Endodermal cell (in vitro differentiated cells): Measurements from ENCODE around the gene DPP10. TPM values are rescaled to one million over a fixed set of nuclear protein-coding genes. Genes with fewer than 3 reads are reported as not detected.

ENCODE experiments used
- DNase-seq: peaks from one replicate; pipeline ENCODE4 v3.0.0-alpha.2; 2017
- H3K27ac ChIP-seq: 2 replicates; pipeline ENCODE4 v1.5.1; 2013; ENCODE audit warnings: mild to moderate bottlenecking, low read depth, low read length, moderate library complexity
- H3K27me3 ChIP-seq: 2 replicates; pipeline ENCODE4 v1.6.1; 2013; ENCODE audit warnings: mild to moderate bottlenecking, low read length, moderate library complexity; ENCODE audit not compliant: insufficient read depth, control insufficient read depth, poor library complexity, severe bottlenecking
- H3K36me3 ChIP-seq: 2 replicates; pipeline ENCODE4 v1.7.0; 2013; ENCODE audit warnings: mild to moderate bottlenecking, low read length, moderate library complexity; ENCODE audit not compliant: control insufficient read depth, insufficient read depth
- H3K4me1 ChIP-seq: one replicate; pipeline ENCODE4 v1.7.0; 2013; ENCODE audit warnings: low read length; ENCODE audit not compliant: control insufficient read depth, insufficient read depth
- H3K4me3 ChIP-seq: 2 replicates; pipeline ENCODE4 v1.5.1; 2013; ENCODE audit warnings: mild to moderate bottlenecking, low read length, moderate library complexity
- H3K9ac ChIP-seq: 2 replicates; pipeline ENCODE4 v1.6.1; 2013; ENCODE audit warnings: mild to moderate bottlenecking, low read length, moderate library complexity; ENCODE audit not compliant: poor library complexity, severe bottlenecking; ENCODE audit errors: extremely low read depth
- H3K9me3 ChIP-seq: 2 replicates; pipeline ENCODE4 v1.6.1; 2013; ENCODE audit warnings: mild to moderate bottlenecking, low read length, moderate library complexity; ENCODE audit not compliant: control insufficient read depth
- H3K27ac Mint-ChIP-seq: 2 replicates; pipeline ENCODE4 v1.8.0; 2020; ENCODE audit warnings: mixed read lengths
- H3K27me3 Mint-ChIP-seq: 2 replicates; pipeline ENCODE4 v1.8.0; 2021; ENCODE audit warnings: mild to moderate bottlenecking, mixed read lengths; ENCODE audit not compliant: insufficient read depth
- H3K36me3 Mint-ChIP-seq: 2 replicates; pipeline ENCODE4 v1.8.0; 2020; ENCODE audit warnings: low read depth, mixed read lengths
- H3K4me1 Mint-ChIP-seq: 2 replicates; pipeline ENCODE4 v1.8.0; 2020; ENCODE audit warnings: mixed read lengths
- H3K4me3 Mint-ChIP-seq: 2 replicates; pipeline ENCODE4 v1.8.0; 2020; ENCODE audit warnings: mild to moderate bottlenecking, moderate library complexity, mixed read lengths
- H3K9me3 Mint-ChIP-seq: 2 replicates; pipeline ENCODE4 v1.8.0; 2020; ENCODE audit warnings: mild to moderate bottlenecking, mixed read lengths
- WGBS, 2 experiments: methylation state at CpG; one replicate each; pipeline versions ENCODE4 v1.1.5 to v1.1.7; 2013; ENCODE audit warnings: missing lambda C conversion rate in 2 of 2, mixed read lengths in 1 of 2; ENCODE audit not compliant: insufficient coverage in 1 of 2, insufficient read length in 1 of 2; 5-methylcytosine and 5-hydroxymethylcytosine counted together
- total RNA-seq, 2 donors: library from RNA; stranded (reverse); fragmentation: NEBNext Ultra II Directional in 1 of 2; extraction: Animal tissue kit (Norgen Biotek cat#: 25700) in 1 of 2; gene quantifications; 2 replicates in 1 of 2; 3 replicates in 1 of 2; pipeline ENCODE4 v1.2.1, GENCODE V29; 2021
- TF ChIP-seq, protein P1 (sequence below): fragments of 200-600 bp; sonication (generic); conservative IDR thresholded peaks from 2 replicates; pipeline ENCODE4 v1.5.0; 2021; ENCODE audit warnings: antibody characterized with exemption, mild to moderate bottlenecking

Gene DPP10
- total RNA-seq, 2 donors from 2014 or later: 8.2 to 19.2 TPM

GRCh38 chr2:114857196-114857595, 414.8 kb downstream of the DPP10 start:
- H3K9me3 Mint-ChIP-seq: no peaks in the 10 kb centered on the region
- H3K9me3 ChIP-seq: no peaks in the 10 kb centered on the region
- no peak overlapping the region for H3K4me3 Mint-ChIP-seq
- TF ChIP-seq, protein P1, sequence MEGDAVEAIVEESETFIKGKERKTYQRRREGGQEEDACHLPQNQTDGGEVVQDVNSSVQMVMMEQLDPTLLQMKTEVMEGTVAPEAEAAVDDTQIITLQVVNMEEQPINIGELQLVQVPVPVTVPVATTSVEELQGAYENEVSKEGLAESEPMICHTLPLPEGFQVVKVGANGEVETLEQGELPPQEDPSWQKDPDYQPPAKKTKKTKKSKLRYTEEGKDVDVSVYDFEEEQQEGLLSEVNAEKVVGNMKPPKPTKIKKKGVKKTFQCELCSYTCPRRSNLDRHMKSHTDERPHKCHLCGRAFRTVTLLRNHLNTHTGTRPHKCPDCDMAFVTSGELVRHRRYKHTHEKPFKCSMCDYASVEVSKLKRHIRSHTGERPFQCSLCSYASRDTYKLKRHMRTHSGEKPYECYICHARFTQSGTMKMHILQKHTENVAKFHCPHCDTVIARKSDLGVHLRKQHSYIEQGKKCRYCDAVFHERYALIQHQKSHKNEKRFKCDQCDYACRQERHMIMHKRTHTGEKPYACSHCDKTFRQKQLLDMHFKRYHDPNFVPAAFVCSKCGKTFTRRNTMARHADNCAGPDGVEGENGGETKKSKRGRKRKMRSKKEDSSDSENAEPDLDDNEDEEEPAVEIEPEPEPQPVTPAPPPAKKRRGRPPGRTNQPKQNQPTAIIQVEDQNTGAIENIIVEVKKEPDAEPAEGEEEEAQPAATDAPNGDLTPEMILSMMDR: no peak
- no peaks in the 10 kb centered on the region for H3K36me3 Mint-ChIP-seq
- no peaks in the 10 kb centered on the region for H3K36me3 ChIP-seq
- peaks cover 2% of the 10 kb centered on the region for H3K4me1 Mint-ChIP-seq
- H3K27me3 Mint-ChIP-seq: no peaks in the 10 kb centered on the region
- H3K27ac Mint-ChIP-seq: no peak overlapping the region
- no peak overlapping the region for H3K4me3 ChIP-seq
- no peak overlapping the region for H3K27ac ChIP-seq
- H3K9ac ChIP-seq: no peak overlapping the region
- 100% methylated on average over 1 of the region's 1 CpG; no CpG with 5 or more reads in 1 of the 2 experiments for WGBS, 2 experiments
- no peak for DNase-seq
- peaks cover 3% of the 10 kb centered on the region for H3K4me1 ChIP-seq
- H3K27me3 ChIP-seq: no peaks in the 10 kb centered on the region

DNA sequence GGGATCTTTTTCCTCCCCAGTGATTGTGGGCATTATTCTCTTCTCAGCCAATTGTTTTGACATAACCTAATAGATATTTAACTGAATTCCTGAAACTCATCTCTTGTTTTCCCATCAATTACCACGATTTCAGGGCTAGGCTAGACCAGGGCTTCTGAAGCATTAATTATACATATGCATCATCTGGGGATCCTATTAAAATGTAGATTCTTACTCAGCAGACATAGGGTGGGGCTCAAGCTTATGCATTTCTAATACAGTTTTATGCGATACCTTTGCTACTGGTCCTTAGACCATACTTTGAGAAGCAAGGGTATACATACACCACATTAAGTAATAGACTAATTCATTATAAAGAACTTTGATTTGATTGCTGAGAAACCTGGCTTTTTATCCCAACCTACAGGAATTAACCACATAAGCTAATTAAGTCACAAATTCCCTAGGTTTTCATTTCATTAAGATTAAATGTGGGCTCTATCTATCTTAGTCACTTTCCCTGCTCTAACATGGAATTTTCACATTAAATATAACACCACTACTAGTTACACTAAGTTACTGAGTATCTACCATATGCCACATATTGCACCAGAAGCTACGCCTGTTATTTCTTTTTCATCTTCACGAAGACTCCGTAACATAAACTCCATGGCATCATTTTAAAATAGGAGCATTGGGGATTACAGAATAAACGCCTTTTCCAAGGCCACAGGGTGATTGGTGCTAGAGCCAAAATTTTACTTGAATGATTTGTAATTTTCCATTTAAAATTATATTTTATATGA, 417.5 kb downstream of the DPP10 start:
- Histone ChIP-seq H3K27ac (no peak overlapping the region), H3K27me3 (no peaks in the 10 kb centered on the region), H3K4me3 (no peak overlapping the region), H3K9ac (no peak overlapping the region), H3K9me3 (no peaks in the 10 kb centered on the region), H3K36me3 (no peaks in the 10 kb centered on the region), H3K4me1 (peaks cover 3% of the 10 kb centered on the region)
- TF ChIP-seq, protein P1: no peak
- WGBS, 2 experiments: 72 to 100% methylated on average over 2 to 5 of the region's 6 CpGs
- H3K9me3 Mint-ChIP-seq: no peaks in the 10 kb centered on the region
- H3K4me1 Mint-ChIP-seq: peaks cover 2% of the 10 kb centered on the region
- H3K4me3 Mint-ChIP-seq: no peak overlapping the region
- no peaks in the 10 kb centered on the region for H3K36me3 Mint-ChIP-seq
- no peaks in the 10 kb centered on the region for H3K27me3 Mint-ChIP-seq
- H3K27ac Mint-ChIP-seq: no peak overlapping the region
- DNase-seq: no peak

- WGBS, 2 experiments: 85% methylated on average over 1 of the region's 1 CpG; no CpG with 5 or more reads in 1 of the 2 experiments
- H3K4me3 Mint-ChIP-seq: no peak overlapping the region
Observed at GRCh38 chr2:114862243-114862642, 419.8 kb downstream of the DPP10 start.

More at GRCh38 chr2:114862243-114862642, 419.8 kb downstream of the DPP10 start:
- no peaks in the 10 kb centered on the region for H3K9me3 Mint-ChIP-seq
- Histone ChIP-seq H3K9ac (no peak overlapping the region), H3K4me3 (no peak overlapping the region), H3K9me3 (no peaks in the 10 kb centered on the region), H3K27ac (no peak overlapping the region), H3K27me3 (no peaks in the 10 kb centered on the region), H3K36me3 (no peaks in the 10 kb centered on the region), H3K4me1 (no peaks in the 10 kb centered on the region)
- TF ChIP-seq, protein P1: no peak
- DNase-seq: no peak
- H3K4me1 Mint-ChIP-seq: no peaks in the 10 kb centered on the region
- H3K27me3 Mint-ChIP-seq: no peaks in the 10 kb centered on the region
- no peaks in the 10 kb centered on the region for H3K36me3 Mint-ChIP-seq
- no peak overlapping the region for H3K27ac Mint-ChIP-seq
